Measurements from ENCODE around the gene MAP3K14. TPM values are rescaled to one million over a fixed set of nuclear protein-coding genes. Genes with fewer than 3 reads are reported as not detected.

MAP3K14 gene
- total and polyA plus RNA-seq, 10 of the 15 experiments (the other 5 are each of a cell fraction or from before 2014, with no cell fraction given): 2.1 to 33.3 (median 19.7) TPM

DNA sequence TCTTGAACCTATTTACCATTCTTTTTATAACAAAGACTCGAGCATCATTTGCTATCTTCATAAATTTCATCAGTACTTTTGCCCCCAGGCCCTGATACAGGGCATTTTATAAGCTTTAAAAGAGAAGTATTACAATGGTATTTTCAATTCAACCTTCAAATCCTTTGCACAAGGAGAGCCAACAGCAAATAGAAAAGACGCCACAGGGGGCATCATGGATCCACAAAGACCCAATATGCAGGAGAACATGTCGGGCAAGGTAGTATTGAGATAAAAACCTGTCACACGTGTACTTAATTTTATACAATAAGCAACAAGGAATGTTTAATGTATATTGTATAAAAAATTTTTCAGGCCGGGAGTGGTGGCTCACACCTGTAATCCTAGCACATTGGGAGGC is 10.2 kb downstream of the MAP3K14 start:
- FAIRE-seq (no peak), ATAC-seq (no peak), DNase-seq (ENCODE audit: low read depth, low spot score) (no peak)
- H3K4me1 ChIP-seq (ENCODE audit: control insufficient read depth, insufficient read depth, low read length): peaks cover 85% of the 10 kb centered on the region
- WGBS (ENCODE audit: insufficient coverage, insufficient replicate concordance, low lambda C conversion rate, missing lambda C conversion rate): 50% methylated on average over 5 of the region's 5 CpGs
- H3K27me3 ChIP-seq (replicated peaks in 1 of 2; ENCODE audit: control insufficient read depth in 2 of 2, insufficient read depth in 2 of 2, low read length in 1 of 2): no peaks in the 10 kb centered on the region
- no peak overlapping the region for H3K4me3 ChIP-seq
- TF ChIP-seq SMAD5 (IDR thresholded peaks at IDR 0.05; ENCODE audit: low read depth) (no peak), SMARCA5 (IDR thresholded peaks at IDR 0.05) (no peak), NFXL1 (IDR thresholded peaks at IDR 0.05; ENCODE audit: borderline replicate concordance) (no peak), FOXM1 (IDR thresholded peaks at IDR 0.05; ENCODE audit: low read depth, low read length) (no peak), NR2C1 (IDR thresholded peaks at IDR 0.05) (no peak), STAT1 (conservative IDR thresholded peaks at IDR 0.05) (no peak), SPI1 (IDR thresholded peaks at IDR 0.05; ENCODE audit: borderline replicate concordance, insufficient read depth, low read depth, low read length) (no peak), BCL11A (IDR thresholded peaks at IDR 0.05; ENCODE audit: low read depth, low read length) (no peak), POU2F2 (IDR thresholded peaks at IDR 0.05; ENCODE audit: borderline replicate concordance, low read depth, low read length) (no peak)
- TF ChIP-seq, protein P1, sequence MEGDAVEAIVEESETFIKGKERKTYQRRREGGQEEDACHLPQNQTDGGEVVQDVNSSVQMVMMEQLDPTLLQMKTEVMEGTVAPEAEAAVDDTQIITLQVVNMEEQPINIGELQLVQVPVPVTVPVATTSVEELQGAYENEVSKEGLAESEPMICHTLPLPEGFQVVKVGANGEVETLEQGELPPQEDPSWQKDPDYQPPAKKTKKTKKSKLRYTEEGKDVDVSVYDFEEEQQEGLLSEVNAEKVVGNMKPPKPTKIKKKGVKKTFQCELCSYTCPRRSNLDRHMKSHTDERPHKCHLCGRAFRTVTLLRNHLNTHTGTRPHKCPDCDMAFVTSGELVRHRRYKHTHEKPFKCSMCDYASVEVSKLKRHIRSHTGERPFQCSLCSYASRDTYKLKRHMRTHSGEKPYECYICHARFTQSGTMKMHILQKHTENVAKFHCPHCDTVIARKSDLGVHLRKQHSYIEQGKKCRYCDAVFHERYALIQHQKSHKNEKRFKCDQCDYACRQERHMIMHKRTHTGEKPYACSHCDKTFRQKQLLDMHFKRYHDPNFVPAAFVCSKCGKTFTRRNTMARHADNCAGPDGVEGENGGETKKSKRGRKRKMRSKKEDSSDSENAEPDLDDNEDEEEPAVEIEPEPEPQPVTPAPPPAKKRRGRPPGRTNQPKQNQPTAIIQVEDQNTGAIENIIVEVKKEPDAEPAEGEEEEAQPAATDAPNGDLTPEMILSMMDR (IDR thresholded peaks at IDR 0.05 in 2 of 3, conservative IDR thresholded peaks at IDR 0.05 in 1 of 3; ENCODE audit: control insufficient read depth in 2 of 3, extremely low read depth in 1 of 3, insufficient read depth in 1 of 3, low read depth in 3 of 3, low read length in 3 of 3): no peak
- no peak overlapping the region for H2AFZ ChIP-seq (ENCODE audit: control insufficient read depth, low read depth, low read length)
- ChIA-PET CTCF (interaction anchor here (0.8 to 13.2 kb wide), 7 partner anchors 8 to 78 kb away, joined by 3 to 194 read pairs (median 4); partner anchors contain the start of gene MAP3K14), RAD21 (ENCODE audit: unreplicated experiment) (interaction anchor here (1.2 to 12.1 kb wide), 6 partner anchors 8 to 87 kb away, joined by 4 to 216 read pairs (median 10); partner anchors contain the start of gene MAP3K14), POLR2A (interaction anchor here (0.6 to 11.6 kb wide), 7 partner anchors 8 to 155 kb away, joined by 3 to 203 read pairs (median 11); partner anchors contain the start of genes FMNL1 and MAP3K14), SMC1A (ENCODE audit: uncharacterized antibody, unreplicated experiment) (interaction anchor here (1.4 to 17.3 kb wide), 5 partner anchors 10 to 78 kb away, joined by 5 to 153 read pairs (median 26); partner anchors contain the start of gene MAP3K14)
- no TSS peak for BruUV-seq (replicated peaks)
- H3K9ac ChIP-seq (ENCODE audit: control insufficient read depth, insufficient read depth, low read length): peak overlapping the region; percentile 13; the same call in 1 of the 2 replicates
- intact Hi-C loops (cut with micrococcal nuclease; ENCODE audit: unreplicated experiment) (no loop called here), in situ Hi-C loops (cut with MboI) (no loop called here)
- peaks cover 83% of the 10 kb centered on the region for H3K79me2 ChIP-seq (ENCODE audit: control insufficient read depth, insufficient read depth, low read length)
- H4K20me1 ChIP-seq (ENCODE audit: control insufficient read depth, insufficient read depth): no peaks in the 10 kb centered on the region
- peaks cover 5 to 18% of the 10 kb centered on the region in 2 experiments for H3K36me3 ChIP-seq (ENCODE audit: control insufficient read depth in 2 of 2, insufficient read depth in 2 of 2, low read length in 1 of 2)
- peak overlapping the region; percentile 60 for H3K27ac ChIP-seq (ENCODE audit: control insufficient read depth, insufficient read depth)
- H3K4me2 ChIP-seq (ENCODE audit: control insufficient read depth, insufficient read depth): no peak overlapping the region
- H3K9me3 ChIP-seq (replicated peaks; ENCODE audit: control insufficient read depth, insufficient read depth, low read length): no peaks in the 10 kb centered on the region; the same call in 2 of the 3 replicates

Measured in GM12878 (cell line).